Inflammatory macrophage treated with lipopolysaccharide for 4 hours (primary cell): ENCODE data around the gene NFATC4.
A peak's percentile ranks its signal among the peaks of the same experiment; 100 is the strongest.

Experiments
- DNase-seq: peaks from one replicate; pipeline ENCODE4 v3.0.0-alpha.2; 2020

NFATC4 gene

DNA sequence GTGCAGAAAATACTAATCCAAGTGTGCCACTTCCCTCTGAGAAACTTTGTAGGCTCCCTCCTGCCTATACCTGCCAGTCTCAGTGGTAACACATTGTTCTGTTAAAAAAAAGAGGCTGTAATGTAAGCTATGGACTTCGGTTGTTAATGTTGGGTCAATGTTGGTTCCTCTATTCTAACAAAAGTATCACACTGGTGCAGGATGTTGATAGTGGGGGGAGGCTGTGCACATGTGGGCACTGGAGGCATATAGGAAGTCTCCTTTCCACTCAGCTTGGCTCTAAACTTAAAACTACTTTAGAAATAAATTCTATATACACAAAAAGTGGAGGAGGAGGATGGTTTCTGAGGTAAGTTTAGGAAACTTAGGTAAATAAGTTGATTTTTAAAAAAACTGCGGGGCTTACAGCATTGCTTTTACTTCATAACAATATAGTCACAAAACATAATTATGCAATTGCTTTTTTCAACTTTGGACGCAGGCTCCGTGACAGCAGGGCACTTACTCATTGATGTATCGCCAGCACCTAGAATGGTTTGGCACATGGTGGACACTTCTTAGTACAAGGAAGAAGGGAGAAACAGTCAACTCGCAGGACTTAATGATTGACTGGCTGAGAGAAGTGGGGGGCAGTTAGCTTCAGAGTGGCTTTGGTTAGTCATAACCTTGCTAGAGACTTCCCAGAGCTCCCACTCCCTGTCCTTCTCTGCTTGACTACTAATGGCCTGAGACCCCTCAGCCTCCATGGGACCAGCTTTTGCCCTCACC, 22.9 kb downstream of the NFATC4 start:
- DNase-seq = peak; percentile 10

DNA sequence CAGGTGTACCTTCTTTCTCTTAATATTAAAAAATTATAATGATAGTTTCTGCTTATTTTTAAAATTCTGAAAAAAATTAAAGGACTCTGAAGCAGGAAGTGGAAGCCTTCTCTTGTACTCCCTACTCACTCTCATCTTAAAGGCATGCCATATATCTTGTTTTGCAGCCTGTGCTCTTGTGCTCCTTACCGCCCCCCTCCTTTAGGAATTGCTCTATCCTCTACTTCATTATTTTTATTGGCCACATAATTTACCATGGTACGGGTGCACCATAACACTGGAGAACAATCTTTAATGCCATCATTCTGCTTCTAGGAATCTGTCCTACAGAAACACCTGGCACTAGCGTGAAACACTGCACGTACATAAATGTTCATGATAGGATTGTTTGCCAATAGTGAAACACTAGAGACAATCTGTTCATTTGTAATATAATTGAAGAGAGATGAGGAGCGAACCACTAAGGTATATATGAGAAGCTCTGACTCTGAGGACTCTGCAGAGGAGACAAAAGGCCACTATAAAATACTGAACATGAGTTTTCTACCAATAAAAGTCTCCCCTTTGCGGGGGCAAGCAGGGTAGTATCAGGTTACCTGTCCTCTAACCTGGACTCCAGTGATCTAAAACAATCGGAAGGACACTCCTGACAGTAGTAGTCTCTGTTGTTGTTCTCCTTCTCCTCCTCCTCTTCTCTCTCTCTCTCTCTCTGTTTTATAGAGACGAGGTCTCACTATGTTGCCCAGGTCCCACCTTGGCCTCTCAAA, 24.5 kb downstream of the NFATC4 start:
- DNase-seq = no peak

GRCh38 chr14:24394275-24394674, 26.3 kb downstream of the NFATC4 start:
- no peak for DNase-seq

DNA sequence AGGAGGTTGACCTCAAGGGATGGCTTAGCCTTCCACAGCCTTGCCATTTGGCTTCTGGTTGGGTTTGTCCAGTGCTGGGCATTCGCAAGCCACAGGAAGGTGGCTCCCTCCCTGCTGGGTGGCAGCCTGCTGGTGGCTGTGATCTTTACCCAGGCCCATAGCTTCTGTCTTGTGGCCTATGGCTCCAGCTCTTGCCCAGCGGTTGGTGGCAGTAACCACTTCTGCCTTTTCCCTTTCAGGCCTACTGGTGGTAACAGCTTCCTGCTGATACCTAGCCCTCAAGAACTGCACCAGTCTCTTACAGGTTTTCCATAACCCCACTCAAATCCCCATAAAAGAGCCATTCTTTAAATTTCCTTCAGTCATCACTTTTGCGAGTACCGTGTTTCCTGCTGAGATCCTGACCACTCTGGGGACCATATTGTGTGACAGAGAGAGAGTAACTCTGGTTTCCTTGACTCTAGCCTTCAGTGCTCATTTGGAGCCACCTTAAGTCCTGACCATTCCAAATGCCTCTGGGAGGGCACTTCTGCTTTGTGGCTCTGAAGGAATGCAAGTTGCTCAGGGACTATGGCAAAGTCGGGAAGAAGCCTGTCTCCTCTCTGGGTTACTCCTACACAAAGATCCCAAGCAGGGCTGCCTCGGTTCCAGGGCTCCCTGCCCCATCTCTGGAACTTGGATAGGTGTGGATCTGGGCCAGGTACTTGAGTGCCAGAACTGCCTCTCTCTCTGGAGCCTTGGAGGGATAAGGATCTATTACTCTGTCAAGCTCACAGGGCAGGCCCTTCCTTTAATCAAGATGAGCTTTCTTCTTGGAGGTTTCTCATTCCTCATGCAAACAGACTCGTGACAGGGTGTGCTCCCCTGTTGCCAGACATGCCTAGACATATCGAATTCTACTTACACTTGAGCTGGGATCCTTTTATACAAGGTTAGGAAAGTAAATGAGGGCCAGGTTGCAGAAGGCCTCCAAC, 27.9 kb downstream of the NFATC4 start:
- DNase-seq = peak; percentile 32

- DNase-seq = no peak
These were observed 29.8 kb downstream of the NFATC4 start for GRCh38 chr14:24397639-24398292.

DNA sequence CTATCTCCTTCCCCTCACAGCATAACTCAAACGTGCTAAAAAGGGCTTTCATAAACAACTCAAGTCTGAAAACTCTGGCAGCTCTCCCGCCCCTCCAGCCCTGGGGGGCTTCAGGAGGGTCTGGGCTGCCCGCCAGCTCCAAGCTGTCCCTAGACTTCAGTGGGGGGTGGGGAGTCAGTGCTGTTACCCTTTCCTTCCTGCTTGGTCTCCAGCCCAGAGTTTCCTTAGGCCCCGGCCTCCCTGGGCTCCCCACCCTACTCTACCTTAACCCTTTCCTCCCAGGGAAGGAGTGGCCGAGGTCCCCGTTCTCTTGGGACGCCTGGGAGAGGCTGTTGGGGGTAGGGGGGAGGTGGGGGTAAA, 30.3 kb downstream of the NFATC4 start:
- no peak for DNase-seq

- DNase-seq = no peak
These were observed 30.9 kb downstream of the NFATC4 start, which contains the start of gene NYNRIN for GRCh38 chr14:24398653-24399446. Gene NYNRIN (plus strand): TSS chr14:24399003. CDS start chr14:24399247, 244 bp downstream.

GRCh38 chr14:24399447-24399822, 31.5 kb downstream of the NFATC4 start:
- no peak for DNase-seq

- DNase-seq = no peak
These were observed 32.2 kb downstream of the NFATC4 start for GRCh38 chr14:24399999-24400718.

DNA sequence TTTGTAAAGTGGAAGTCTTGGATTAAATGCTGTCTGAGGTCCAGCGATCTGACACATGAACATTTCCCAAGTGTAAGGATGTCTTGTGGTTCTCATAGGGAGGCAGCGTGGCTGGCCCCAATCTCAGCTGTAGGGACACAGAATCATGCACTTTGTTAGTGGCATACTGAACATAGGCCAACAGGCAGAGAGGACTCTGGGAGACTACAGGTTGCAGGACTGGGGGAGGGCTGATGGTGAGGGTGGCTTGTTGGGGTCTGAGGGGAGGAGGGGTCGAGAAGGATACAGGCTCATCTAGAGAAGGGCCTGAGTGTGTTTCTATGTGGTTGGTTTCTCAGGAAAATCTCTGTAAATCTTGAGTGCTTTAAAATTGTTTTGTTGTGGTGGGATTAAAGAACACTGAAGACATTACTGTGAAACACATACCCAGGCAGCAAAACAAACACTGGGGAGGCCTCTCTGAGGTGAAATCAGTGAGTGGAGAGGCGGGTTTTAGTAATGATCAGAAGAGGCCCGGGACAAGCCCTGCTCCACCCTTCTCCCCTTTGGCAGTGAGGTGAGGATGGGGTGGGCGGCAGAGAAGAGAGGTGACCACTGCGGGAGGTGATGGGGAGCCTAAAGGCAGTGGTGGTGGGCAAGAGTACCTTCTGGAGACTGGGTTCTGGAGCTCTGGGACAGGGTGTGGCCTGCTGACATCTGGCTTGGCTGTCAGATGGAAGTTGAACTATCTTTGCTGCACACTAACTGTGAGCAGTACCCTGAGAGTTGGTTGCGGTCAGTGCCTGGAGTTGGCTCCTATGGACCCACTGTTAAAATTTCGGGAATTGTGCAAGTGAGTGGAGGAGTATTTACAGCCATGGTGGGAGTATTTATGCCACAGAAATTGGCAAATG, 34.1 kb downstream of the NFATC4 start:
- DNase-seq = no peak

DNA sequence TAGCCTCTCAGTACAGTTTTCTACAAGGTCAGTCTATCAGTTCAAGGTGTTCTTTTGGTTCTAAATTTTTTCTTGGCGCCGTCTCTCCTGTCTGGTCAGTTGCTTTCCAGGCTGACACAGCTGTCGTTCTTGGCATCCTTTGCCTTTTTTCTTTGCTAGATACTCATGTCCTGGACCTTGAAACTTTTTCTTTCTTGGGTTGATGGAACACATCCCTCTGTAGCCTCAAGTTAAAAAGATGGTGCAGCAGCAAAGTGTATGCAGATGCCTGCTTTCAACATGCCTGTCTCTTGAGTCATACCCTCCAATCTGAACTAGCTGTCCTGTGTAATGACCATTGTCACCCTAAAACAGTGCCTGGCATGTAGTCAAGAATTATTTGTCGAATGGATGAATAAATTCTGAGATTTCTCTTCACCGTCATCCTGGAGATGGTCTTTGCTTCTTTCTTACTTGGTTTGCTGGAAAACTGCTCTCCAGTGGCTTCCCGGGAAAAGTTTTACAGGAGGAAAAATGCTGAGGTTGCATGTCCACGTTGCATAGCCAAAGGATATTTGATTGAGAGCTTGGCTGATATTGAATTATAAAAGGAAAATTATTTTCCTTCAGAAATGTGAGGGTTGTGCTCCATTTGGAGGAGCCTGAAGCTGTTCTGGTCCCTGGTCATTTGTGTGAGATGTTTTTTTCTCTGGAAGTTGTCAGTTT, 35.5 kb downstream of the NFATC4 start:
- no peak for DNase-seq

- DNase-seq = no peak
These were observed 36.8 kb downstream of the NFATC4 start for GRCh38 chr14:24404814-24405213.

- no peak for DNase-seq
These were observed 38.4 kb downstream of the NFATC4 start for GRCh38 chr14:24406416-24406815.

DNA sequence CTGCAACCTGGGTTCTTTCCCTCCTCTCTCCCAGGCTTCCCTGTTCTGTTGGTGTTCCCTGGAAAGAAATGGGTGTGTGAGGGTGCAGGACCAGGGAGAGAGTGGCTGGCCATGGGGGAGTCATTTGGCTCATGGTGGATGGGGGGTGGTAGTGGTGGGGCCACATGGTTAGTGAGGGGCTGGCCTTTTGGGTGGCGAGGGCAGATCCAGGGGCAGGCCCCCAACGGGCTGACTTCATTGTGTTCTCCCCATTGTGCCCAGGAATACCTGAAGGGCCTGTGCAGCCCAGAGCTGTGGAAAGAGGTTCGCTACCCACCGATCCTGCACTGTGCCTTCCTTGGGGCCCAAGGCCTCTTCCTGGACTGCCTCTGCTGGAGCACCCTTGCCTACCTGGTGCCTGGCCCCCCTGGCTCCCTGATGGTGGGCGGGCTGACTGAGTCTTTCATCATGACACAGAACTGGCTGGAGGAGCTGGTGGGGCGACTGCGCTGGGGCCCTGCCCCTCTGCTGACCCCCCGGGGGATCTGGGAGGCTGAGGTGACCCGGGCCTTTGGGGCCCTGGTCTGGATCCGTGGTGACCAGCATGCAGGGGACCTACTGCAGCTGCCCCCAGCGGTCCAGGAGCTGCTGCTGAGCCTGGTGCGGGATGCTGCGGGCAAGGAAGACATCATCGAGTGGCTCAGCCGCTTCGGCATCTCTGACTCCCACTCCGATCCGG, 39.8 kb downstream of the NFATC4 start:
- no peak for DNase-seq

GRCh38 chr14:24408764-24409163, 40.8 kb downstream of the NFATC4 start:
- no peak for DNase-seq

- DNase-seq = no peak
These were observed 41.2 kb downstream of the NFATC4 start for GRCh38 chr14:24409192-24409591.

DNA sequence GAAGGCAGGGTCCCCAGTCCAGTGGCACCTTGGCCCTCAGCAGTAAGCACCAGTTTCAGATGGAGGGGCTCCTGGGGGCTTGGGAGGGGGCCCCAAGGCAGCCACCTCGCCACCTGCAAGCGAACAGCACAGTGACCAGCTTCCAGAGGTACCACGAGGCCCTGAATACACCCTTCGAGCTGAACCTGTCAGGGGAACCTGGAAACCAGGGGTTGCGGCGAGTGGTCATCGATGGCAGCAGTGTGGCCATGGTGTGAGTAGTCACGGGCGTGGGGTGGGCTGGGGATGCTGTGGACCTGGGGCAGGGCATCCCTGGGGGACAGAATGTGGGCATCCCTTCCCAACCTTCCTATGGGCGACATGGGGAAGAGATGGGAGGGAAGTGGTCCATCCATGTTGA, 42.0 kb downstream of the NFATC4 start:
- DNase-seq = no peak
